Ramos (cell line): ENCODE data around the gene COPG1.

ENCODE experiments used
- in situ Hi-C: fragments of 300-500 bp; cut with MboI; formaldehyde crosslinking; loops from one replicate; pipeline ENCODE4 v1.14.3; 2022; ENCODE audit warnings: low sequenced_read_pairs; ENCODE audit not compliant: unreplicated experiment

Gene COPG1

DNA sequence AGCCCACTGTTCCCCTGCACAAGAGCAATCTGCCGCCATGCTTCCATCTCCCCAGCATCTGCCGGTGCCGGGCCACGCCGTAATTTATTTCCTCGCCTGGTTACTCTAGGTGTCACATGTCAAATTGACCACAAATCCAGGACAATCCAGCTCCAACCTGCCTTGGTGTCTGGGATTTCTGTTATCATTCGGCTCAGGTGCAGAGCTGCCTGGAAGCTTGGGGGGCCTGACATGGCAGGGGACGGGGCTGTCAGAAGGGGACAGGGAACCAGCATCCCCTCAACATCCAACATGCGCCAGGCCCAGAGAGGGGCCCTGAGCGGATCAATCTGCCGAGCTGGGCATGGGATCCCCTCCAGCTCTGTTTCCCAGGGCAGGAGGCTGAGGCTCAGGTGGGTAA lies 77.2 kb downstream of the COPG1 start:
- in situ Hi-C loops = no loop called here
